GM12892 (cell line): ENCODE measurements around the gene CKAP4.

Experiments used
- DNase-seq: peaks from one replicate; pipeline ENCODE4 v3.0.0; 2011; ENCODE audit not compliant: insufficient read length
- FAIRE-seq: peaks from 2 replicates; lab custom pipeline; 2011; peaks lifted over from hg19 to GRCh38; lab: Jason Lieb, UNC
- POLR2A ChIP-seq: IDR thresholded peaks from 2 replicates; pipeline ENCODE4 v1.6.1; 2011; ENCODE audit warnings: low read depth, low read length, control low read depth
- POLR2AphosphoS5 ChIP-seq: IDR thresholded peaks from 2 replicates; pipeline ENCODE4 v1.6.1; 2011; ENCODE audit warnings: low read depth, low read length, control low read depth
- TAF1 ChIP-seq: IDR thresholded peaks from 2 replicates; pipeline ENCODE4 v1.6.1; 2011; ENCODE audit warnings: low read depth, mild to moderate bottlenecking, control low read depth, low read length, borderline replicate concordance

Gene CKAP4

GRCh38 chr12:106249411-106250135 lies 1.8 kb upstream of the CKAP4 start:
- TF ChIP-seq POLR2AphosphoS5 (no peak), POLR2A (no peak), TAF1 (no peak)
- DNase-seq = peak; percentile 51
- FAIRE-seq = peak; percentile 84

- no peak for DNase-seq
- peak; percentile 44 for FAIRE-seq
Measured at GRCh38 chr12:106248846-106249371, 1.1 kb upstream of the CKAP4 start.

GRCh38 chr12:106248312-106248845 lies 559 bp upstream of the CKAP4 start:
- peak; percentile 36 for FAIRE-seq
- no peak for TF ChIP-seq POLR2A
- TF ChIP-seq TAF1 = no peak
- peak; percentile 34 for DNase-seq

More at GRCh38 chr12:106248846-106249371, 1.1 kb upstream of the CKAP4 start:
- no peak for TF ChIP-seq POLR2A
- no peak for TF ChIP-seq POLR2AphosphoS5
- TF ChIP-seq TAF1 = no peak

- FAIRE-seq (peak; percentile 57), DNase-seq (peak; percentile 60)
- TF ChIP-seq TAF1 = no peak
- TF ChIP-seq POLR2AphosphoS5 = no peak
- TF ChIP-seq POLR2A = no peak
Measured at GRCh38 chr12:106246891-106247673, 738 bp downstream of the CKAP4 start.

- no peak for TF ChIP-seq POLR2AphosphoS5
- DNase-seq (no peak), FAIRE-seq (no peak)
Measured at GRCh38 chr12:106245767-106246166, 2.1 kb downstream of the CKAP4 start.

- no peak for FAIRE-seq
- DNase-seq = no peak
Measured at GRCh38 chr12:106243620-106244019, 4.2 kb downstream of the CKAP4 start.

GRCh38 chr12:106240821-106241220 lies 7.0 kb downstream of the CKAP4 start:
- TF ChIP-seq TAF1 (no peak), POLR2AphosphoS5 (no peak), POLR2A (no peak)
- FAIRE-seq (no peak), DNase-seq (no peak)

More at GRCh38 chr12:106243620-106244019, 4.2 kb downstream of the CKAP4 start:
- TF ChIP-seq POLR2A = no peak
- no peak for TF ChIP-seq POLR2AphosphoS5
- no peak for TF ChIP-seq TAF1

GRCh38 chr12:106239951-106240335 lies 7.9 kb downstream of the CKAP4 start:
- FAIRE-seq (no peak), DNase-seq (no peak)
- TF ChIP-seq POLR2A = no peak
- TF ChIP-seq TAF1 = no peak

GRCh38 chr12:106239241-106239950 lies 8.4 kb downstream of the CKAP4 start:
- no peak for TF ChIP-seq POLR2A
- no peak for TF ChIP-seq TAF1
- no peak for TF ChIP-seq POLR2AphosphoS5
- FAIRE-seq (no peak), DNase-seq (no peak)

GRCh38 chr12:106238146-106238545 lies 9.7 kb downstream of the CKAP4 start:
- TF ChIP-seq TAF1 (no peak), POLR2A (no peak), POLR2AphosphoS5 (no peak)
- DNase-seq = no peak
- FAIRE-seq = no peak

- FAIRE-seq (no peak), DNase-seq (no peak)
- TF ChIP-seq TAF1 (no peak), POLR2A (no peak), POLR2AphosphoS5 (no peak)
Measured at GRCh38 chr12:106235770-106236169, 12.1 kb downstream of the CKAP4 start.

- DNase-seq (no peak), FAIRE-seq (no peak)
- TF ChIP-seq POLR2A (no peak), POLR2AphosphoS5 (no peak), TAF1 (no peak)
Measured at GRCh38 chr12:106234449-106234848, 13.4 kb downstream of the CKAP4 start.

GRCh38 chr12:106233011-106233410 lies 14.8 kb downstream of the CKAP4 start:
- no peak for FAIRE-seq
- no peak for DNase-seq
- no peak for TF ChIP-seq POLR2AphosphoS5
- no peak for TF ChIP-seq POLR2A
- no peak for TF ChIP-seq TAF1
